CD4-positive, CD25-positive, alpha-beta regulatory T cell (primary cell): Measurements from ENCODE around the gene TMUB2. TPM values are rescaled to one million over a fixed set of nuclear protein-coding genes. Genes with fewer than 3 reads are reported as not detected.

Experiments
- ATAC-seq, 2 donors: fragments of 150-1000 bp; cut with Tn5 transposase; one replicate each; pipeline ENCODE4 v1.10.0; 2021; ENCODE audit warnings: low read depth in 2 of 2, moderate number of reproducible peaks in 2 of 2, moderate library complexity in 1 of 2
- DNase-seq, 3 donors: peaks; one replicate each; pipeline versions ENCODE4 v3.0.0 to v3.0.0-alpha.2; 2012 to 2022; ENCODE audit warnings: mixed read lengths in 1 of 3
- H3K27ac ChIP-seq: one replicate; pipeline ENCODE4 v1.7.0; 2013; ENCODE audit warnings: mild to moderate bottlenecking, low read length; ENCODE audit not compliant: insufficient read depth, poor library complexity, severe bottlenecking
- H3K27me3 ChIP-seq: one replicate; pipeline ENCODE4 v1.7.0; 2013; ENCODE audit warnings: low read length; ENCODE audit not compliant: control insufficient read depth, insufficient read depth
- H3K36me3 ChIP-seq: one replicate; pipeline ENCODE4 v1.7.0; 2013; ENCODE audit warnings: mild to moderate bottlenecking, low read length, moderate library complexity; ENCODE audit not compliant: control insufficient read depth, insufficient read depth
- H3K4me1 ChIP-seq: 2 replicates; pipeline ENCODE4 v1.7.0; 2013; ENCODE audit warnings: mild to moderate bottlenecking, low read length; ENCODE audit not compliant: insufficient read depth, control insufficient read depth, poor library complexity, severe bottlenecking
- H3K4me3 ChIP-seq: one replicate; pipeline ENCODE4 v1.7.0; 2013; ENCODE audit warnings: low read depth, mild to moderate bottlenecking, low read length, moderate library complexity
- H3K9me3 ChIP-seq, 2 experiments: 1 replicate in 1 of 2; 2 replicates in 1 of 2; pipeline ENCODE4 v1.7.0; 2013; ENCODE audit warnings: low read length in 2 of 2, mild to moderate bottlenecking in 1 of 2, moderate library complexity in 1 of 2; ENCODE audit not compliant: control insufficient read depth in 2 of 2
- H3K27ac Mint-ChIP-seq, 3 donors: one replicate each; pipeline ENCODE4 v1.8.0; 2020 to 2022; ENCODE audit warnings: mild to moderate bottlenecking in 3 of 3, mixed read lengths in 3 of 3, moderate library complexity in 2 of 3
- H3K27me3 Mint-ChIP-seq: one replicate; pipeline ENCODE4 v1.8.0; 2022; ENCODE audit warnings: mild to moderate bottlenecking, mixed read lengths
- H3K36me3 Mint-ChIP-seq: one replicate; pipeline ENCODE4 v1.8.0; 2020; ENCODE audit warnings: mixed read lengths
- H3K4me1 Mint-ChIP-seq, 4 donors: one replicate each; pipeline ENCODE4 v1.8.0; 2020 to 2022; ENCODE audit warnings: mixed read lengths in 4 of 4, mild to moderate bottlenecking in 1 of 4
- H3K4me3 Mint-ChIP-seq, 4 donors: one replicate each; pipeline ENCODE4 v1.8.0; 2020 to 2022; ENCODE audit warnings: mild to moderate bottlenecking in 4 of 4, mixed read lengths in 4 of 4, moderate library complexity in 3 of 4
- H3K9me3 Mint-ChIP-seq, 7 donors: one replicate each; pipeline ENCODE4 v1.8.0; 2020 to 2022; ENCODE audit warnings: mixed read lengths in 7 of 7, mild to moderate bottlenecking in 3 of 7, moderate library complexity in 2 of 7
- polyA plus RNA-seq, 4 donors: library from polyadenylated mRNA; unstranded; fragments of 300-500 nt; fragmentation: Illumina TruSeq; gene quantifications; one replicate each; pipeline ENCODE4 v1.2.3, GENCODE V29; 2021
- total RNA-seq: library from RNA; stranded (reverse); gene quantifications from one replicate; pipeline ENCODE4 v1.2.3, GENCODE V29; 2022

TMUB2 gene
- total and polyA plus RNA-seq, 5 donors from 2014 or later, result 31.7 to 67.7 (median 35.4) TPM

DNA sequence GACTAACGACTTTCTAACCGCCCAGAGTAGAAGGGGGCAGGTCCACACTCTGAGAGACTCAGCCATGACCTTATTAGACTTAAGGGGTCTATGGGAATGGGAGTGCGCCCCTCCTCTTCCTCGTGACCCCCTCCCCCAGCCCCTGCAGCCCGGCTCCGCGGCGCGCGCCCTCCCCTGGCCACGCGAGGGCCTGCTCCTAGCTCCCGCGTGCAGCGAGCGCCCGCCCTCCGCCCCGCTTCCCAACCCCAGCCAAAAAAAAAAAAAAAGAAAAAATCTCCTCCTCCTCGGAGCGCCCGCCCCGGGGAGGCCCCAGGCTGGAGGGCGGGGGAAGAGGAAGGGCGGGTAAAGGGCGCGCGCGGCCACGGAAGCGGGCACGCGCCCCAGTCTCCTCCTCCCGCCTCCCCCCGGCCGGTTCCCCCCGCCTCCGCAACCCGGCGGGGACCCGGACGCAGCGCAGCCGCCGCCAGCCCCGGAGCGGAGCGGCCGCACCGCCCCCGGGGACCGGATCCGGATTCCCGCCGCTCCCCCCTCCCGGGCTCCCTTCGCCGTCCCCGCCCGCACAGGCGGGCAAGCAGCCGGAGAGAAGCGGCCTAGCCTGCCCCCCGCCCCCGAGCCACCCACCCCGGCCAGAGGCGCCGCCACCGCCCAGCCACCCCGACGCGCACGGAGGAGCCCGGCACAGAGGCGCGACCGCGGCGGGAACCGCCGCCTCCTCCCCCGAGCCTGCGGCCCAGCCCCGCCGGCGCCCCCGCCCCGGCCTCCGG, 31.8 kb downstream of the TMUB2 start:
- ATAC-seq (peak; percentile 54 to 59), DNase-seq (peak; percentile 82 to 94 (median 90))
- Mint-ChIP-seq H3K36me3 (peaks cover 27% of the 10 kb centered on the region), H3K4me3 (peak overlapping the region; percentile 81 to 89 (median 86)), H3K27me3 (peaks cover 5% of the 10 kb centered on the region), H3K4me1 (peaks cover 6 to 61% (median 33%) of the 10 kb centered on the region in 4 donors), H3K27ac (peak overlapping the region; percentile 52 to 90 (median 88)), H3K9me3 (no peaks in the 10 kb centered on the region)
- peaks cover 51% of the 10 kb centered on the region for H3K4me1 ChIP-seq
- H3K9me3 ChIP-seq, result no peaks in the 10 kb centered on the region
- H3K27ac ChIP-seq, result peak overlapping the region; percentile 84
- peaks cover 30% of the 10 kb centered on the region for H3K36me3 ChIP-seq
- no peaks in the 10 kb centered on the region for H3K27me3 ChIP-seq
- H3K4me3 ChIP-seq, result peak overlapping the region; percentile 70

GRCh38 chr17:44219108-44219615, 32.4 kb downstream of the TMUB2 start:
- Histone ChIP-seq H3K4me3 (no peak overlapping the region), H3K27ac (peak overlapping the region; percentile 84), H3K27me3 (no peaks in the 10 kb centered on the region), H3K9me3 (no peaks in the 10 kb centered on the region), H3K4me1 (peaks cover 49% of the 10 kb centered on the region), H3K36me3 (peaks cover 24% of the 10 kb centered on the region)
- DNase-seq (peak; percentile 60 to 83 (median 79)), ATAC-seq (peak; percentile 48 to 51)
- Mint-ChIP-seq H3K4me3 (peak overlapping the region in 2 of 4 donors; percentile 39 to 54), H3K36me3 (peaks cover 20% of the 10 kb centered on the region), H3K4me1 (peaks cover 6 to 55% (median 30%) of the 10 kb centered on the region in 4 donors), H3K27me3 (peaks cover 5% of the 10 kb centered on the region), H3K27ac (no peak overlapping the region), H3K9me3 (no peaks in the 10 kb centered on the region)

DNA sequence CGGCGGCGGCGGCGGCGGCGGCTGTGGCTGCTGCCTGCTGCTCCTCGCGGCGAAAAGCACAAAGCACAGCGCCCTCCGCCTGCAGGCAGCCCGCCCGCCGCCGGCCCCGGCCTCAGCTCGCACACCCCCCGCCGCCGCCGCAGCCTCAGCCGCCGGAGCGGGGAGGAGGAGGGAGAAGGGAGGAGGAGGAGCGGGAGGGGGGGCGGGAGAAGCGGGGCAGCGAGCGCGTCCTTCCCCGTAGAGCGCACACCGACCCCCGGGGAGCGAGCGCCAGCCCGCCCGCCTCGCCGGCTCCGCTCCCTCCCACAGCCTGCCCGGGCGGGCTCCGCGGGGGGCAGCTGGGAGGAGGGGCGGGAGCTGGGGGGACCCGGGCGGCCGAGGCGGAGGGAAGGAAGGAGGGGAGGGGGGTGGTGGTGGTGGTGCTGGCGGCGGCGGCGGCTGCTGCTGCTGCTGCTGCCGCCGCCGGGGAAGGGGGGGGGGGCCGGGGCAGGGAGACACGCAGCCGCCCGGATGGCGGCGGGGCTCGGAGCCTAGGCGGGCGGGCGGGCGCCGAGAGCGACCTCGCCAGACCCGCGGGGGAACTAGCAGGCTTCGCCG, 32.9 kb downstream of the TMUB2 start, which contains the start of gene UBTF:
UBTF (minus strand) TSS at position 60 of the 597 bp plus-strand sequence. CDS start 1,446 bp downstream, outside the sequence.
- Histone ChIP-seq H3K27ac (peak within 1 kb of the TSS; percentile 84), H3K9me3 (no peaks in the 10 kb centered on the region), H3K4me1 (peaks cover 44% of the 10 kb centered on the region), H3K4me3 (peak within 1 kb of the TSS; percentile 48), H3K36me3 (peaks cover 18% of the 10 kb centered on the region), H3K27me3 (no peaks in the 10 kb centered on the region)
- Mint-ChIP-seq H3K4me1 (peaks cover 6 to 49% (median 29%) of the 10 kb centered on the region in 4 donors), H3K27me3 (peaks cover 5% of the 10 kb centered on the region), H3K9me3 (no peaks in the 10 kb centered on the region), H3K4me3 (peak within 1 kb of the TSS; percentile 92 to 98 (median 94)), H3K27ac (peak within 1 kb of the TSS; percentile 92 to 100 (median 94)), H3K36me3 (peaks cover 16% of the 10 kb centered on the region)
- ATAC-seq, result peak; percentile 36 to 38
- peak; percentile 65 to 82 (median 81) for DNase-seq

DNA sequence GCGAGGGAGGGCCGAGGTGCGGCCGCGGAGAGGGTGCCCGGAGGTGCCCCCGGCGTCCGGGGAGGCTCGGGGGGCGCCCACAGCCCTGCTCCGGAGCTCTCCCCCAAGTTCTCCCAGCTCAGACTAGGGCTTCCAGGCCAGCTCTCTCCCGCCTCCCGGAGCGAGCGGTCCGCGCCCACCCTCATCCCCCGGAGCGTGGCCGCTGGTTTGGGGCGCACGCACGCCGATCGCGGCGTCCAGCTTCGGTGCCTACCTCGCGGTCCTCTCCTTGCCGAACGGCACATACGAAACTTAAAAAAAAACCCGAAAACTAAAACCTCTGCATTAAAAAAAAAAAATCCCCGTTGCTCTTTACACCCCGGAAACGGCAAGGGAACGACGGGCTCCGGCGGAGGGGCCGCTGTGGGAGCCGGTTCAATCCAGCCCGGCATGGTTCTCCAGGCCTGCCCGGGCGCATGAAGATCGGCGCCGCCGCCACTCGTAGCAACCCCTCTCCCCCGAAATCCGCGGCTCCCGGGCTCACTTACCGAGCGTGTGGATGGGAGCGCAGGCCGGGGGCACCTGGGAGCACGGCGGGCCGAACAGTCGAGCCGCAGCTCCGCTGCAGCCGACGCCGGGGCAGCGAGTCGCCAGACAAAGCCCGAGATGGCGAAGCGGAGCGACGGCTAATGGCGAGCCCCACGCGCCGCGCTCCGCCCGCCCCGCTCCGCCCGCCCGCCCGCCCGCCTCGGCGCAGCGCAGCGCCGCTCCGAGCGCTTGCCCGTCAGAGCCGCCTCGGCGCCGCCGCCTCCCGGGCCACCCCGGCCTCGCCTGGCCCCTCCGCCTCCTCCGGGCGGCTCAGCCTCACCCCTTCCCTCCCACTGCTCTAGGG, 33.7 kb downstream of the TMUB2 start:
- H3K4me1 Mint-ChIP-seq, result peaks cover 6 to 42% (median 23%) of the 10 kb centered on the region in 4 donors
- H3K4me1 ChIP-seq, result peaks cover 37% of the 10 kb centered on the region
- H3K27me3 ChIP-seq, result no peaks in the 10 kb centered on the region
- peak overlapping the region; percentile 92 to 100 (median 94) for H3K27ac Mint-ChIP-seq
- peaks cover 9% of the 10 kb centered on the region for H3K36me3 Mint-ChIP-seq
- H3K27me3 Mint-ChIP-seq, result peaks cover 5% of the 10 kb centered on the region
- peak overlapping the region; percentile 95 to 99 (median 98) for H3K4me3 Mint-ChIP-seq
- ATAC-seq (peak; percentile 19 to 26), DNase-seq (peak; percentile 47 to 72 (median 72))
- H3K4me3 ChIP-seq, result peak overlapping the region; percentile 48
- no peaks in the 10 kb centered on the region for H3K9me3 ChIP-seq
- no peaks in the 10 kb centered on the region for H3K9me3 Mint-ChIP-seq
- H3K36me3 ChIP-seq, result peaks cover 11% of the 10 kb centered on the region
- H3K27ac ChIP-seq, result peak overlapping the region; percentile 84

- Mint-ChIP-seq H3K27me3 (peaks cover 5% of the 10 kb centered on the region), H3K4me3 (peak overlapping the region; percentile 94 to 99 (median 98)), H3K4me1 (peaks cover 6 to 34% (median 16%) of the 10 kb centered on the region in 4 donors), H3K36me3 (peaks cover 5% of the 10 kb centered on the region), H3K27ac (peak overlapping the region; percentile 88 to 99 (median 92)), H3K9me3 (no peaks in the 10 kb centered on the region)
- Histone ChIP-seq H3K27me3 (no peaks in the 10 kb centered on the region), H3K4me1 (peaks cover 29% of the 10 kb centered on the region), H3K36me3 (peaks cover 3% of the 10 kb centered on the region), H3K27ac (peak overlapping the region; percentile 84), H3K9me3 (no peaks in the 10 kb centered on the region), H3K4me3 (peak overlapping the region; percentile 75)
- ATAC-seq (peak; percentile 2 to 8), DNase-seq (peak; percentile 52 to 76 (median 65))
Measured at GRCh38 chr17:44221084-44221861, 34.5 kb downstream of the TMUB2 start.

GRCh38 chr17:44221862-44222111, 35.0 kb downstream of the TMUB2 start:
- Histone ChIP-seq H3K4me1 (peaks cover 24% of the 10 kb centered on the region), H3K36me3 (no peaks in the 10 kb centered on the region), H3K27me3 (no peaks in the 10 kb centered on the region), H3K27ac (peak overlapping the region; percentile 84), H3K4me3 (peak overlapping the region; percentile 75), H3K9me3 (no peaks in the 10 kb centered on the region)
- H3K36me3 Mint-ChIP-seq, result peaks cover 3% of the 10 kb centered on the region
- H3K4me1 Mint-ChIP-seq, result peaks cover 6 to 29% (median 11%) of the 10 kb centered on the region in 4 donors
- H3K9me3 Mint-ChIP-seq, result no peaks in the 10 kb centered on the region
- peak overlapping the region; percentile 88 to 99 (median 92) for H3K27ac Mint-ChIP-seq
- ATAC-seq, result no peak
- DNase-seq, result no peak
- H3K27me3 Mint-ChIP-seq, result peaks cover 5% of the 10 kb centered on the region
- H3K4me3 Mint-ChIP-seq, result peak overlapping the region; percentile 94 to 99 (median 98)
